Measurements from ENCODE around the gene ZNF106.

ZNF106 gene

GRCh38 chr15:42474827-42475226 is 16.1 kb downstream of the ZNF106 start:
- DNase-seq (ENCODE audit: low read depth in 3 of 3) = no peak

DNA sequence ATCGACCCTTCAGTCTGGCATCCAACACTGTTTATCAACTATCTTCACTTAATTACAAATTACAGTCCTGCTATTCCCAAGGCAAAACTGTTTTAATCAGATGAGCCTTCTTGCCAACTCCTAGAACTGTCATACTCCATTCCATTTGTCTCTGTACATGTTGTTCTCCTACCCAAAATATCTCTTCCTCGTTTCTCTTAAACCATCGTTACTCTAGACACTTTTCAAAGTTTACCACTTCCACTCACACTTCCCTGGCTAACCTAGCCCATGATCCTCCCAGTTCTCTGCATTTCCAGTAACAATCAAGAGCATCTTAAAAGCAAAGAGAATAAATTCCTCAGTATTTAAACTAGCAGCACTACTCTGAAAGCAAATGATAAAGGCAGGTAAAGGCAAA is 19.9 kb downstream of the ZNF106 start:
- DNase-seq (ENCODE audit: low read depth in 3 of 3) = no peak

GRCh38 chr15:42465520-42466259 is 25.3 kb downstream of the ZNF106 start:
- no peak for DNase-seq (ENCODE audit: low read depth in 3 of 3)

DNA sequence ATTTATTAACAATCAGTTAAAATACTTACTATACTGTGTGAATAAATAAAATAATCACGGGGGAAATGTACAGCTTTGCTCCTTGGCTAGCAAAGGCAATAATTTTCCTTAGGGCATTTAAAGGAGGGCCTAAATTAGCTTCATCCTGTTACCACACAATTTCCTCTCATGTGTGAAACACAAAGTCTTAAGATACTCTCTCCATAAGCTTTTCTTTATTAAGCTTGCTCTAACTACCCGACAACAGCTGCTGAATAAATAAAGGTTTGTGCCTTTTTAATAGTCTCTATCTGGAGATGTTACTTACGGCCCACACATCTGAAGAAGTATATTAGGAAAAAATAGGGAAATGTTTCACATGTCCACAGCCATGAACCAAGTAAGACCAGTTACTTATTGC is 29.7 kb downstream of the ZNF106 start:
- no peak for DNase-seq (ENCODE audit: low read depth in 3 of 3)

GRCh38 chr15:42457445-42458442 is 33.2 kb downstream of the ZNF106 start:
- DNase-seq (ENCODE audit: low read depth in 3 of 3) = no peak

GRCh38 chr15:42456971-42457370 is 34.0 kb downstream of the ZNF106 start:
- DNase-seq (ENCODE audit: low read depth in 3 of 3) = no peak

DNA sequence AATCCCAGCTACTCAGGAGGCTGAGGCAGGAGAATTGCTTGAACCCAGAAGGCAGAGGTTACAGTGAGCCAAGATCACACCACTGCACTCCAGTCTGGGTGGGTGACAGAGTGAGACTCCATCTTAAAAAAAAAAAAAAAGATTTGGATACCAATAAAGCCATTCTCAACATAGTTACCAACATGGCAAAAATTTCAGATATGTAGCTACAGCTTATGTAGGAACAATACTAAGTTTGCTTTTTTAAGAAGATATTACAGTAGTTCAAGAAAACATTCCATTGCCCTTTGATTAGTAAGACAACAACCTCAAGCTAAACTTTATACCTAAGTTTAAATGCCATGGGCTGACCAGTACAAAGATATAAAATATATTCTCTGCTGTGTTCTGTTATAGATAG is 34.4 kb downstream of the ZNF106 start:
- no peak for DNase-seq (ENCODE audit: low read depth in 3 of 3)

DNA sequence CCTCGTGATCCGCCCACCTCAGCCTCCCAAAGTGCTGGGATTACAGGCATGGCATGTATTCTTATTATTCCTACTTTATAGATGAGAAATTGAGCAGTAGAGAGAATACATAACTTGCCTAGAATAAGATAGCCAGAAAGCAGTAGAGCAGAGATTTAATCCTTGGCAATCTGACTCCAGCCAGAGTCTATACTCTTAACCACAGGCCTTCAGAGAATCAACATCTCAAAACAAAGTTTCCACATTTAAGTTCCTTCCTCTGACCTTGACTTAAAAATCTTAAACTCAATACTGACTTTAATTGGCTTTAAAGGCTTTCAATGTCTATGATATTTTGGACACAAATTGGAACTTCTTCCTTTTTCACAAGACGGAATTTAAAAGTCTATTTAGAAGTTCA is 37.1 kb downstream of the ZNF106 start:
- no peak for DNase-seq (ENCODE audit: low read depth in 3 of 3)

DNA sequence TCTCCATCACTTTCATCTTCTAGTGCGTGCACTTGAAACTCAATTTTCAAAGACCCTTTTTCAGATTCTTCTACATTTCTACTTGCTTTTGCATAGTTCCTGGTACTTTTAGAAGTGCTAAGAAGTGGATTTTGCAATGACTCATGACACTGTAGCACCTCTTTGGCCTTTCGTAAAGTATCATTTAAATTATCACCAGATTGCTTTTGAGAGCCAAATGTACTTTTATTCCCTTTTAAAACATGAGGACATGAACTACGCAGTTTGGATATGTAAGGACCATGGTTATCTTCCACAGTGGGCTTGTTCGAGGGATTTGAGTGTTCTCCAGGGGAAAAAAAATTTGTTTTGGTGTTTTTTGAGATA is 40.5 kb downstream of the ZNF106 start:
- DNase-seq (ENCODE audit: low read depth in 3 of 3) = no peak

- no peak for DNase-seq (ENCODE audit: low read depth in 3 of 3)
These were observed 41.0 kb downstream of the ZNF106 start for GRCh38 chr15:42449770-42450424.

GRCh38 chr15:42448281-42448680 is 42.7 kb downstream of the ZNF106 start:
- no peak for DNase-seq (ENCODE audit: low read depth in 3 of 3)

- no peak for DNase-seq (ENCODE audit: low read depth in 3 of 3)
These were observed 43.3 kb downstream of the ZNF106 start for GRCh38 chr15:42447599-42447998.

DNA sequence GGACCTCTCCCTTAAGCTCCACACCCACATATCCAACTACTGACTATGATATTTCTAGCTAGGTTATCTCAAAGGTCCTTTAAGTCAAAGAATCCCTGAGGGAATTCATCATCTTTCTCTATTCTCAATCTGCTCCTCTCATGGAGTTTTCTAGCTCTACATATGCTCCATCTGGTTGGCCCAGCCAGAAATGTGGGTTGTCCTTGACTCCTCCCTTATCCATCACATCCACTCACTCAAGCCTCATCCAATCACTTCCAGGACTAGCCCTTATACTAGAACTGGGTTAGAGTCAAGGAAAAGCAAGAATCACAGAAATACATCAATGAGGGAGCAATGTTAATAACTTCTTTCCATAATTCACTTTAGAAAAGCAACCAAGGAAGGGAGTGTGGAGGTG is 45.4 kb downstream of the ZNF106 start:
- DNase-seq (ENCODE audit: low read depth in 3 of 3) = no peak

- no peak for DNase-seq (ENCODE audit: low read depth in 3 of 3)
These were observed 46.4 kb downstream of the ZNF106 start for GRCh38 chr15:42444415-42445063.

DNA sequence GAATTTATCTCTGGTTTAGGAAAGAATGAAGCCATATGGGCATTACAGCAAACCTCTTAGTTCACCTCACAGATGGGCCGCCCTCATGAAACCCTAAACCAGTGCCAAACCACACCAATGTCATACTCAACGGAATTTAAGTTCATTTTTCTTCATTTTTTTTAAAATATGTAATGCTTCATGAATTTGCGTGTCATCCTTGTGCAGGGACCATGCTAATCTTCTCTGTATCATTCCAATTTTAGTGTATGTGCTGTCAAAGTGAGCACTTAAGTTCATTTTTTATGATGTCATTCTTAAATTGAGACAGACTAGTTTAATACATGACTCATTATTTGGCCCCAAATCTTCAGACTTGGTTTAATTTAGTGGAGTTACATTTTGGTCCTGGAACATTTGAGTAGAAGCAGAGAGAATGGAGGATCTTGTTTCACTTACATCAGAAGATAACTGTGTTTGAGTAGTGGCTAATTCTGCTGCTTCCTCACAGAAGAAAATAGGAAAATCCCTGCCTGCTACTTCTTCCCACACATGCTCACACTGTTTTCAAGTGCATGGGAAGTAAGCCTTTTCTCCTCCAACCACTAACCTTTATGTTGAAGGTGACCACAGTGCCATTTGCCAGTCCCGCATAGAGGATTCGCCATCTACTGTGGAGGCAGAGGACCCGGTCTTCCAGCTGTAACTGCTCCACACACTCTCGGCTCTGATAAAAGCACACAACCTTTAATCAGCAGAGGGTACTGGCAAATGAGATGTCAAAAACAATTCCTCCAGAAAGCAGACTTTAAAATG is 63.3 kb downstream of the ZNF106 start:
- no peak for DNase-seq (ENCODE audit: low read depth in 3 of 3)

DNA sequence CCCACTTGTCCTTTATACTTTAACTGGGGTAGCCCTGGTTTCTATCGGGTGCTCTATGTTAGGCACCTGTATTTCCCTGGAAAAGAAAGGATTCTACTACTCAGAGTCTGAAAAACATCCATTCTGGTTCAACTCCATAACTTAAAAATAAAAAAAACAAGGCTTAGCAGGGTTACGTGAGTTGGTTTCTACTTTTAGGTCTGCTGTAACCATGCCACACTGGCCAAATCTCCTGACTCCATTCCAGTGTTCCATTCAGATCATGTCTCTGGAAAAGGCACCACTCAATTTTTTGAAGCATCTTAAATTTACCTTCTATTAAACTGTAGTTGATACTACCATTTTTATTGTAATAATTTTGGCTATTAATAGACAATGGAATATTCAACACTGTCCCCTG is 69.6 kb downstream of the ZNF106 start:
- DNase-seq (ENCODE audit: low read depth in 3 of 3) = no peak

DNA sequence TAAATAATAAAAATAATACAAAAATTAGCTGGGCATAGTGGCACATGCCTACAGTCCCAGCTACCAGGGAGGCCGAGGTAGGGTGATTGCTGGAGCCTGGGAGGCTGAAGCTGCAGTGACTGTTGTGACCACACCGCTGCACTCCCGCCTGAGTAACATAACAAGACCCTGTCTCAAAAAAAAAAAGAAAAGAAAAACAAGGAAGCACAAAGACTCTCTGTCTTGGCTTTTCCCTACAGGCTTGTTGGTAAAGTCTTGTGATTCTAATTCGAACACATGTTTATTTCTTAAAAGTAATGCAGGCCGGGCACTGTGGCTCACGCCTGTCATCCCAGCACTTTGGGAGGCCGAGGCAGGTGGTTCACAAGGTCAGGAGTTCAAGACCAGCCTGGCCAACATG is 71.6 kb downstream of the ZNF106 start:
- DNase-seq (ENCODE audit: low read depth in 3 of 3) = no peak

DNA sequence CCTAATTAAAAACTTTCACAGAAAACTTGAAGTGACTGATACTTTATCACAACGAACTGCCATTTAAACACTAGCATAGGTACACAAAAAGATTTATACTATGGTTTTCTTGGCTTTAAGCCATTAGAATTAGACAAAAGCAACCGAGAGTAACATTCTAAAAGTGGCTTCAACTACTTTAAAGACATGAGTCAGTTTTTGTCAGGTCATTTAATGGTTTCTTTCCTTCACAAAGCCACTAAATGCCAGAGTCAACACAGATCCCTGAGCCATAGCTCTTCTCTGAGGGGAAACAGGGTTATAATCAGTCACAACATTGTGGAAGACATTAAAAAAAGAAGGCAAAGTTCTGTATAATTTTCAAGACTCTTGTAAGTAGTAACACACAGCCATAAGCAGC is 77.0 kb downstream of the ZNF106 start:
- no peak for DNase-seq (ENCODE audit: low read depth in 3 of 3)

- no peak for DNase-seq (ENCODE audit: low read depth in 3 of 3)
These were observed 79.1 kb downstream of the ZNF106 start for GRCh38 chr15:42411884-42412283.

GRCh38 chr15:42409011-42409410 is 81.9 kb downstream of the ZNF106 start:
- no peak for DNase-seq (ENCODE audit: low read depth in 3 of 3)

- no peak for DNase-seq (ENCODE audit: low read depth in 3 of 3)
These were observed 82.8 kb downstream of the ZNF106 start for GRCh38 chr15:42408178-42408577.
